Neural progenitor cell (in vitro differentiated cells): ENCODE data around the gene SIAE. TPM values are rescaled to one million over a fixed set of nuclear protein-coding genes. Genes with fewer than 3 reads are reported as not detected.

Experiments
- DNase-seq: peaks from one replicate; pipeline ENCODE4 v3.0.0-alpha.2; 2016; ENCODE audit warnings: low spot score
- H2AFZ ChIP-seq: fragments of 200-600 bp; sonication (generic); replicated peaks from 2 replicates; pipeline ENCODE4 v1.6.1; 2016; ENCODE audit warnings: antibody characterized with exemption
- H3F3A ChIP-seq: fragments of 200-600 bp; sonication (generic); 2 replicates; pipeline ENCODE4 v1.6.1; 2016; ENCODE audit warnings: antibody characterized with exemption, low read depth
- H3K27ac ChIP-seq: fragments of 200-600 bp; sonication (generic); 2 replicates; pipeline ENCODE4 v1.5.1; 2016; ENCODE audit warnings: mild to moderate bottlenecking
- H3K27me3 ChIP-seq: fragments of 200-600 bp; sonication (generic); 2 replicates; pipeline ENCODE4 v1.6.1; 2016; ENCODE audit warnings: mild to moderate bottlenecking, moderate library complexity
- H3K36me3 ChIP-seq: fragments of 200-600 bp; sonication (generic); 2 replicates; pipeline ENCODE4 v1.5.1; 2016
- H3K4me1 ChIP-seq: fragments of 200-600 bp; sonication (generic); 2 replicates; pipeline ENCODE4 v1.6.1; 2016; ENCODE audit warnings: mixed run types
- H3K4me2 ChIP-seq: fragments of 200-600 bp; sonication (generic); 2 replicates; pipeline ENCODE4 v1.6.1; 2016
- H3K4me3 ChIP-seq: fragments of 200-600 bp; sonication (generic); 2 replicates; pipeline ENCODE4 v1.5.1; 2016
- H3K79me2 ChIP-seq: fragments of 200-600 bp; sonication (generic); 2 replicates; pipeline ENCODE4 v1.6.1; 2016; ENCODE audit warnings: low read depth
- H3K9ac ChIP-seq: fragments of 200-600 bp; sonication (generic); 2 replicates; pipeline ENCODE4 v1.6.1; 2016
- H3K9me3 ChIP-seq: fragments of 200-600 bp; sonication (generic); 2 replicates; pipeline ENCODE4 v1.5.1; 2016; ENCODE audit warnings: low read depth
- H4K20me1 ChIP-seq: fragments of 200-600 bp; sonication (generic); 2 replicates; pipeline ENCODE4 v1.6.1; 2016; ENCODE audit warnings: low read depth
- H3K27ac Mint-ChIP-seq: 3 replicates; pipeline ENCODE4 v1.8.0; 2021; ENCODE audit warnings: mixed read lengths
- H3K27me3 Mint-ChIP-seq: 2 replicates; pipeline ENCODE4 v1.8.0; 2022; ENCODE audit warnings: low read depth, mild to moderate bottlenecking, inconsistent platforms, moderate library complexity, mixed read lengths; ENCODE audit not compliant: insufficient read depth
- H3K36me3 Mint-ChIP-seq: 3 replicates; pipeline ENCODE4 v1.8.0; 2021; ENCODE audit warnings: mixed read lengths
- H3K4me1 Mint-ChIP-seq: 3 replicates; pipeline ENCODE4 v1.8.0; 2021; ENCODE audit warnings: mixed read lengths
- H3K4me3 Mint-ChIP-seq: 3 replicates; pipeline ENCODE4 v1.8.0; 2021; ENCODE audit warnings: mild to moderate bottlenecking, moderate library complexity, mixed read lengths
- H3K9me3 Mint-ChIP-seq: 3 replicates; pipeline ENCODE4 v1.8.0; 2020; ENCODE audit warnings: mixed read lengths
- EZH2 ChIP-seq: fragments of 200-600 bp; sonication (generic); IDR thresholded peaks from 2 replicates; pipeline ENCODE4 v1.6.1; 2017; ENCODE audit warnings: antibody characterized with exemption, mild to moderate bottlenecking, moderate library complexity
- EZH2phosphoT487 ChIP-seq: fragments of 200-600 bp; sonication (generic); IDR thresholded peaks from 2 replicates; pipeline ENCODE4 v1.6.1; 2017; ENCODE audit warnings: antibody characterized with exemption
- total RNA-seq: library from RNA; depleted of rRNA; stranded (reverse); fragments of >200 nt; gene quantifications from 2 replicates; pipeline ENCODE4 v1.2.3, GENCODE V29; 2015; ENCODE audit warnings: low replicate concordance
- TF ChIP-seq, protein P1 (sequence below): fragments of 200-600 bp; sonication (generic); IDR thresholded peaks from 2 replicates; pipeline ENCODE4 v1.5.1; 2017; ENCODE audit warnings: antibody characterized with exemption, mild to moderate bottlenecking

SIAE gene
- total RNA-seq, 1 donor from 2014 or later: 3.6 TPM

DNA sequence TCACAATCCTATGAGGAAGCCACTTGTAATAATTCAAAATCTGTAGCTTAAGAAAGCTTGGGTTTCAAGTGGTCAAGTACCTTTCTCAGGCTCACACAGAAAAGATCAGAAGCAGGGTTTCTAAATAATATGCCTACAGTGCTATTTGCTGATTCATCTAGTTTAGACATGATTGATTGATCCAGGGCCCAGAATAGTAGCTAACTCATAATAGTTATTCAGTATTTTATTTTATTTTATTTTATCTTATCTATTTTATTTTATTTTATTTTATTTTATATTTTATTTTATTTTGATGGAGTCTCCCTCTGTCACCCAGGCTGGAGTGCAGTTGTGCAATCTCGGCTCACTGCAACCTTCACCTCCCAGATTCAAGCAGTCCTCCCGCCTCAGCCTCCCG, 78.2 kb downstream of the SIAE start:
- Histone ChIP-seq H3K4me2 (no peak overlapping the region), H3K27ac (no peak overlapping the region), H3K4me1 (no peaks in the 10 kb centered on the region), H3K27me3 (peaks cover 5% of the 10 kb centered on the region), H3K36me3 (no peaks in the 10 kb centered on the region), H2AFZ (no peak overlapping the region), H3K4me3 (no peak overlapping the region), H3K9ac (no peak overlapping the region), H3K79me2 (no peaks in the 10 kb centered on the region), H3K9me3 (no peaks in the 10 kb centered on the region), H4K20me1 (no peaks in the 10 kb centered on the region), H3F3A (no peaks in the 10 kb centered on the region)
- H3K27me3 Mint-ChIP-seq: no peaks in the 10 kb centered on the region
- H3K36me3 Mint-ChIP-seq: no peaks in the 10 kb centered on the region
- H3K4me3 Mint-ChIP-seq: no peak overlapping the region
- no peak overlapping the region for H3K27ac Mint-ChIP-seq
- DNase-seq: no peak
- H3K9me3 Mint-ChIP-seq: no peaks in the 10 kb centered on the region
- peaks cover 1% of the 10 kb centered on the region for H3K4me1 Mint-ChIP-seq
- TF ChIP-seq EZH2phosphoT487 (no peak), EZH2 (no peak)
- TF ChIP-seq, protein P1, sequence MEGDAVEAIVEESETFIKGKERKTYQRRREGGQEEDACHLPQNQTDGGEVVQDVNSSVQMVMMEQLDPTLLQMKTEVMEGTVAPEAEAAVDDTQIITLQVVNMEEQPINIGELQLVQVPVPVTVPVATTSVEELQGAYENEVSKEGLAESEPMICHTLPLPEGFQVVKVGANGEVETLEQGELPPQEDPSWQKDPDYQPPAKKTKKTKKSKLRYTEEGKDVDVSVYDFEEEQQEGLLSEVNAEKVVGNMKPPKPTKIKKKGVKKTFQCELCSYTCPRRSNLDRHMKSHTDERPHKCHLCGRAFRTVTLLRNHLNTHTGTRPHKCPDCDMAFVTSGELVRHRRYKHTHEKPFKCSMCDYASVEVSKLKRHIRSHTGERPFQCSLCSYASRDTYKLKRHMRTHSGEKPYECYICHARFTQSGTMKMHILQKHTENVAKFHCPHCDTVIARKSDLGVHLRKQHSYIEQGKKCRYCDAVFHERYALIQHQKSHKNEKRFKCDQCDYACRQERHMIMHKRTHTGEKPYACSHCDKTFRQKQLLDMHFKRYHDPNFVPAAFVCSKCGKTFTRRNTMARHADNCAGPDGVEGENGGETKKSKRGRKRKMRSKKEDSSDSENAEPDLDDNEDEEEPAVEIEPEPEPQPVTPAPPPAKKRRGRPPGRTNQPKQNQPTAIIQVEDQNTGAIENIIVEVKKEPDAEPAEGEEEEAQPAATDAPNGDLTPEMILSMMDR: no peak

DNA sequence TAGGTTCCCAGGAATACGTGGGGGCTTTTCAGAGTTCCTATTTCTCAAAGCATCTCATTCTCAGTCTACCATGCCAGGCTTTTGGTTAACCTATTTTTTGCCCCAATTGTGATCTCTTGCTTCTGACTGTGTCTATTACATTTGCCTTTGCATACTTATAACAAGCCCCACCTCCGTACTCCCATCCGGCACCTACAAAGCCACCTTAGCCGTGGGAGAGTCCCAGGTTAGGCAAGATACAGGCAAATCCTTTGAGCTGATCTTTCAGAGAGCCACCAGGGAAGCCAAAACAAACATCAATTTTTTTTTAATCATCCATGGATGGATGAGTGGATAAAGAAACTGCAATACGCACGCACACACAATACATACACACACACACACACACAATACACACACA, 80.9 kb downstream of the SIAE start:
- Mint-ChIP-seq H3K27ac (no peak overlapping the region), H3K36me3 (no peaks in the 10 kb centered on the region), H3K4me3 (no peak overlapping the region), H3K9me3 (peaks cover 2% of the 10 kb centered on the region), H3K27me3 (no peaks in the 10 kb centered on the region), H3K4me1 (no peaks in the 10 kb centered on the region)
- Histone ChIP-seq H3K9ac (no peak overlapping the region), H3K79me2 (no peaks in the 10 kb centered on the region), H3K36me3 (no peaks in the 10 kb centered on the region), H2AFZ (no peak overlapping the region), H3K27ac (no peak overlapping the region), H3K4me3 (no peak overlapping the region), H4K20me1 (no peaks in the 10 kb centered on the region), H3K27me3 (peaks cover 4% of the 10 kb centered on the region), H3K4me2 (no peak overlapping the region), H3K4me1 (no peaks in the 10 kb centered on the region), H3K9me3 (no peaks in the 10 kb centered on the region), H3F3A (peaks cover 4% of the 10 kb centered on the region)
- TF ChIP-seq EZH2: no peak
- no peak for TF ChIP-seq EZH2phosphoT487
- TF ChIP-seq, protein P1: no peak
- DNase-seq: no peak

DNA sequence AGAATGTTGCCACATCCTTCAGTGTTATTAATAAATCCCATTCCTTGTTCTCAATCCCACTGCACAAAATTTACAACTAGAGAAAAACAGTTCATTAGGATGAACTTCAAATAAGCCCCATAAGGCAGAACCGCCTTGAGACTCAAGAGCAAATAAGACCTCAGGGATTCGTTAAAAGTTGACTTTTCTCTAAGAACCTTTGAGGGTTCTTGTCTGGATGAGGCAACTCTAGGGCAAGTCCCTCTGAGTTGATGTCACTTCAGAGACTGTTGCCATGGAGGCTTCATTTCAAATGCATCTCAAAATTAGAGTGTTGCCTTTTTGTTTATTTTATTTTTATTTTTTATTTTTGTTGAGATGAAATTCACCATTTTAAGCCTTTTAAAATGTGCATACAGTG, 82.1 kb downstream of the SIAE start:
- Histone ChIP-seq H3K4me2 (no peak overlapping the region), H3K9me3 (no peaks in the 10 kb centered on the region), H3F3A (peaks cover 4% of the 10 kb centered on the region), H3K4me1 (no peaks in the 10 kb centered on the region), H3K79me2 (no peaks in the 10 kb centered on the region), H3K36me3 (no peaks in the 10 kb centered on the region), H3K9ac (no peak overlapping the region), H4K20me1 (no peaks in the 10 kb centered on the region), H3K27me3 (no peaks in the 10 kb centered on the region), H2AFZ (no peak overlapping the region), H3K4me3 (no peak overlapping the region), H3K27ac (no peak overlapping the region)
- H3K27me3 Mint-ChIP-seq: no peaks in the 10 kb centered on the region
- peaks cover 2% of the 10 kb centered on the region for H3K9me3 Mint-ChIP-seq
- no peaks in the 10 kb centered on the region for H3K4me1 Mint-ChIP-seq
- no peak overlapping the region for H3K4me3 Mint-ChIP-seq
- no peak for TF ChIP-seq EZH2
- TF ChIP-seq EZH2phosphoT487: no peak
- TF ChIP-seq, protein P1: no peak
- H3K36me3 Mint-ChIP-seq: no peaks in the 10 kb centered on the region
- H3K27ac Mint-ChIP-seq: no peak overlapping the region
- no peak for DNase-seq
